HCT116 (cell line): ENCODE measurements around the gene RAVER1. TPM values are rescaled to one million over a fixed set of nuclear protein-coding genes. Genes with fewer than 3 reads are reported as not detected.

ENCODE experiments used
- ATAC-seq: fragments of 200-7000 bp; cut with Tn5 transposase; 2 replicates; pipeline ENCODE4 v1.9.1; 2020; ENCODE audit warnings: mild to moderate bottlenecking, moderate library complexity
- BruUV-seq: library from RNA; stranded (reverse); fragments of 400-500 nt; replicated peaks from 2 replicates; lab custom pipeline; 2021; lab: Mats Ljungman, UMichigan
- CTCF ChIA-PET: fragments of 300-600 bp; sonication (Branson Sonifier 250); formaldehyde crosslinking; loops from one replicate; lab custom pipeline; 2021; ENCODE audit warnings: antibody characterized with exemption; lab: Charles Lee
- POLR2A ChIA-PET: fragments of 300-600, 350-600 bp; sonication (Branson Sonifier 250); formaldehyde crosslinking; loops from one replicate; lab custom pipeline; 2021; ENCODE audit warnings: antibody characterized with exemption; lab: Charles Lee
- RAD21 ChIA-PET, 2 experiments: fragments of 300-600 bp; sonication (Branson Sonifier 250); formaldehyde crosslinking; loops; one replicate each; lab custom pipeline; 2023; ENCODE audit warnings: low total read pairs in 2 of 2; ENCODE audit not compliant: uncharacterized antibody in 2 of 2, unreplicated experiment in 2 of 2, low non-redundant PET in 1 of 2; lab: Charles Lee
- DNase-seq: peaks from one replicate; pipeline ENCODE4 v3.0.0-alpha.2; 2010; ENCODE audit warnings: low read depth, low spot score
- H2AFZ ChIP-seq: fragments of 200-600 bp; shearing (Covaris generic), sonication (generic); 2 replicates; pipeline ENCODE4 v1.6.1; 2017; ENCODE audit warnings: low read depth, mixed run types, mixed read lengths, antibody characterized with exemption, low read length; ENCODE audit not compliant: poor library complexity, severe bottlenecking
- H3K27ac ChIP-seq: 2 replicates; pipeline ENCODE4 v1.5.1; 2012; ENCODE audit warnings: low read depth, low read length
- H3K27me3 ChIP-seq: fragments of 200-600 bp; sonication (generic); 2 replicates; pipeline ENCODE4 v1.6.1; 2016; ENCODE audit warnings: mixed run types, low read length, mixed read lengths; ENCODE audit not compliant: insufficient read depth
- H3K36me3 ChIP-seq, 2 experiments: fragments of 200-500 bp in 1 of 2; fragments of 200-600 bp in 1 of 2; sonication (Bioruptor generic) in 1 of 2; sonication (generic) in 1 of 2; 2 replicates each; pipeline versions ENCODE4 v1.5.1 to v1.6.1; 2014 to 2016; ENCODE audit warnings: low read length in 2 of 2, inconsistent platforms in 1 of 2, mixed read lengths in 1 of 2, mixed run types in 1 of 2; ENCODE audit not compliant: insufficient read depth in 2 of 2, control insufficient read depth in 1 of 2
- H3K4me1 ChIP-seq, 2 experiments: fragments of 200-600 bp in 1 of 2; sonication (generic) in 1 of 2; 2 replicates each; pipeline versions ENCODE4 v1.5.1 to v1.6.1; 2012 to 2017; ENCODE audit warnings: low read length in 2 of 2, inconsistent platforms in 1 of 2, mild to moderate bottlenecking in 1 of 2, mixed read lengths in 1 of 2, mixed run types in 1 of 2, moderate library complexity in 1 of 2; ENCODE audit not compliant: insufficient read depth in 2 of 2, control insufficient read depth in 1 of 2
- H3K4me2 ChIP-seq: fragments of 200-600 bp; sonication (generic); 2 replicates; pipeline ENCODE4 v1.6.1; 2017; ENCODE audit warnings: mixed run types, low read length, mixed read lengths
- H3K4me3 ChIP-seq, 2 experiments: fragments of 200-600 bp in 1 of 2; sonication (generic) in 1 of 2; replicated peaks in 1 of 2; 2 replicates each; pipeline ENCODE4 v1.5.1; 2011 to 2016; ENCODE audit warnings: low read length in 2 of 2, control low read depth in 1 of 2, low read depth in 1 of 2, mild to moderate bottlenecking in 1 of 2, mixed read lengths in 1 of 2, mixed run types in 1 of 2
- H3K79me2 ChIP-seq: fragments of 200-600 bp; sonication (generic); 2 replicates; pipeline ENCODE4 v1.6.1; 2017; ENCODE audit warnings: mild to moderate bottlenecking, mixed run types, low read length, moderate library complexity, mixed read lengths; ENCODE audit not compliant: insufficient read depth
- H3K9ac ChIP-seq: fragments of 200-600 bp; sonication (generic); 2 replicates; pipeline ENCODE4 v1.6.1; 2016; ENCODE audit warnings: low read length, mixed read lengths
- H3K9me2 ChIP-seq: fragments of 200-600 bp; sonication (generic), shearing (Covaris generic); 2 replicates; pipeline ENCODE4 v1.6.1; 2017; ENCODE audit warnings: mixed run types, mild to moderate bottlenecking, moderate library complexity; ENCODE audit not compliant: insufficient read depth
- H3K9me3 ChIP-seq, 2 experiments: fragments of 200-500 bp in 1 of 2; fragments of 200-600 bp in 1 of 2; sonication (Bioruptor generic) in 1 of 2; sonication (generic) in 1 of 2; 2 replicates each; pipeline ENCODE4 v1.6.1; 2014 to 2017; ENCODE audit warnings: low read length in 2 of 2, mixed read lengths in 2 of 2, inconsistent platforms in 1 of 2, low read depth in 1 of 2, mild to moderate bottlenecking in 1 of 2, mixed run types in 1 of 2, moderate library complexity in 1 of 2; ENCODE audit not compliant: control insufficient read depth in 1 of 2, insufficient read depth in 1 of 2
- H4K20me1 ChIP-seq: fragments of 200-600 bp; sonication (generic), shearing (Covaris generic); 2 replicates; pipeline ENCODE4 v1.6.1; 2017; ENCODE audit warnings: mixed run types, mild to moderate bottlenecking, moderate library complexity; ENCODE audit not compliant: insufficient read depth
- CBX3 ChIP-seq: IDR thresholded peaks from 2 replicates; pipeline ENCODE4 v1.6.1; 2012; ENCODE audit warnings: low read depth
- CTCF ChIP-seq, 3 experiments: fragments of 200-600 bp in 1 of 3; sonication (generic) in 1 of 3; IDR thresholded peaks in 2 of 3; conservative IDR thresholded peaks in 1 of 3; 2 replicates each; pipeline ENCODE4 v1.5.1; 2012 to 2017; ENCODE audit warnings: low read depth in 2 of 3, low read length in 2 of 3, antibody characterized with exemption in 1 of 3, borderline replicate concordance in 1 of 3, control low read depth in 1 of 3, mild to moderate bottlenecking in 1 of 3, mixed read lengths in 1 of 3, mixed run types in 1 of 3, moderate library complexity in 1 of 3; ENCODE audit not compliant: insufficient read depth in 1 of 3
- EGR1 ChIP-seq: IDR thresholded peaks from 2 replicates; pipeline ENCODE4 v1.6.1; 2012; ENCODE audit warnings: low read depth
- ELF1 ChIP-seq: IDR thresholded peaks from 2 replicates; pipeline ENCODE4 v1.6.1; 2012; ENCODE audit warnings: low read depth, borderline replicate concordance
- EZH2 ChIP-seq: fragments of 200-600 bp; sonication (generic); IDR thresholded peaks from 2 replicates; pipeline ENCODE4 v1.6.1; 2017; ENCODE audit warnings: antibody characterized with exemption, mixed run types
- EZH2phosphoT487 ChIP-seq: fragments of 200-600 bp; IDR thresholded peaks from 2 replicates; pipeline ENCODE4 v1.6.1; 2018; ENCODE audit warnings: antibody characterized with exemption, borderline replicate concordance
- FOSL1 ChIP-seq: IDR thresholded peaks from 2 replicates; pipeline ENCODE4 v1.6.1; 2012; ENCODE audit warnings: low read depth
- JUND ChIP-seq: IDR thresholded peaks from 2 replicates; pipeline ENCODE4 v1.6.1; 2012
- POLR2A ChIP-seq: IDR thresholded peaks from 2 replicates; pipeline ENCODE4 v1.7.0; 2011; ENCODE audit warnings: borderline replicate concordance; ENCODE audit not compliant: insufficient read depth, insufficient read length; ENCODE audit errors: extremely low read depth
- POLR2AphosphoS5 ChIP-seq: IDR thresholded peaks from 2 replicates; pipeline ENCODE4 v1.6.1; 2011; ENCODE audit warnings: mild to moderate bottlenecking, low read depth, low read length, moderate library complexity
- RAD21 ChIP-seq: IDR thresholded peaks from 2 replicates; pipeline ENCODE4 v1.6.1; 2012; ENCODE audit warnings: low read depth, mild to moderate bottlenecking
- SP1 ChIP-seq: IDR thresholded peaks from 2 replicates; pipeline ENCODE4 v1.6.1; 2012; ENCODE audit warnings: low read depth
- SRF ChIP-seq: IDR thresholded peaks from 2 replicates; pipeline ENCODE4 v1.6.1; 2012; ENCODE audit warnings: low read depth
- ZBTB33 ChIP-seq: IDR thresholded peaks from 2 replicates; pipeline ENCODE4 v1.6.1; 2011; ENCODE audit warnings: mild to moderate bottlenecking, low read length, moderate library complexity; ENCODE audit not compliant: insufficient replicate concordance; ENCODE audit errors: extremely low read depth
- ZFX ChIP-seq: fragments of 450-650 bp; IDR thresholded peaks from 2 replicates; pipeline ENCODE4 v1.6.1; 2017
- ZNF274 ChIP-seq: fragments of 200-500 bp; sonication (Bioruptor generic); IDR thresholded peaks from 2 replicates; pipeline ENCODE4 v1.6.1; 2014; ENCODE audit warnings: mild to moderate bottlenecking, low read depth, low read length, inconsistent platforms
- intact Hi-C: fragments of 100-400 bp; cut with micrococcal nuclease; formaldehyde crosslinking; loops from 2 replicates; pipeline ENCODE4 v1.10.0; 2022
- total RNA-seq: library from RNA; stranded (reverse); gene quantifications from one replicate; pipeline ENCODE4 v1.2.1, GENCODE V29; 2021; ENCODE audit not compliant: unreplicated experiment
- TF ChIP-seq, protein P1 (sequence below): IDR thresholded peaks from 2 replicates; pipeline ENCODE4 v1.6.1; 2012
- TF ChIP-seq, protein P2 (sequence below): IDR thresholded peaks from 2 replicates; pipeline ENCODE4 v1.6.1; 2012

RAVER1 gene
- total RNA-seq, 1 experiment from 2014 or later = 71.0 TPM

DNA sequence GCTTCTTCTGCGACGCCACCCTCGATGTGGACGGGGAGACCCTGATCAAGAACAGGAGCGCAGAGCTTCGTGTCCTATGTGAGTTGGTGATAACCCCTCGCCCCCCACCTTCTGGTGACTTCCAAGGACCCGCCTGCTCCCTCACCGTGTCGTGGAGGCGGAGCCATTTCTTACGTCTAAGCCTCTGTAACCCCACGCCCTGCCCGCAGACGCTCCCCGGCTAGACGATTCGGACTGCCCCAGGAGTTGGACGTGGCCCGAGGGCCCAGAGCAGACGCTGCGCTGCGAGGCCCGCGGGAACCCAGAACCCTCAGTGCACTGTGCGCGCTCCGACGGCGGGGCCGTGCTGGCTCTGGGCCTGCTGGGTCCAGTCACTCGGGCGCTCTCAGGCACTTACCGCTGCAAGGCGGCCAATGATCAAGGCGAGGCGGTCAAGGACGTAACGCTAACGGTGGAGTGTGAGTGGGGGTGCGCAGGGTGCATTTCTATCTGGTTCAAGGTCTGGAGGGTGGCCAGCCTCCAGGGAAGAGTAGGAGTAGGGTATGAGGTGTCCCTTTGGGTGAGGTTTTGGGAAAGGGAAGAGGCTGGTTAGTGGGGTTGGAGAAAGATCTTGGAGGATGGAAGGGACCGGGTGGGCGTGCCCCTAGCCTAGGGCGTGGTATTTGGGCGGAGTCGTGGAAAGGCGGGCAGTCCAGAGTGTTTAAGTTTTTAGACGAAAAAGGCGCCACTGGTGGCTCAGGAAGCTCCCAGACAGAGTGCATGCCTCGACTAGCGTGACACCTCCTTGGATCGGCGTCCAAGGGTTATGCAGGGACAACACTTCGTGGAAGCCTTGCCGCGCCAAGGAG, 40.3 kb downstream of the RAVER1 start:
- H3K27ac ChIP-seq = peak overlapping the region; percentile 48; the same call in 1 of the 2 replicates
- peak overlapping the region in 1 of 2 experiments; percentile 91; a peak in 1 of 4 replicates for H3K4me3 ChIP-seq
- POLR2A ChIA-PET = no interaction called here

More for the DNA sequence above, 40.3 kb downstream of the RAVER1 start:
- no TSS peak for BruUV-seq
- ChIA-PET CTCF (no interaction called here), RAD21 (no interaction called here)
- no peaks in the 10 kb centered on the region for H3K9me3 ChIP-seq
- H4K20me1 ChIP-seq = no peaks in the 10 kb centered on the region
- no peaks in the 10 kb centered on the region for H3K9me2 ChIP-seq
- peaks cover 16% of the 10 kb centered on the region; the same call in 1 of the 2 replicates for H3K79me2 ChIP-seq
- intact Hi-C loops = no loop called here
- no peaks in the 10 kb centered on the region for H3K27me3 ChIP-seq
- no peak for DNase-seq
- H3K9ac ChIP-seq = no peak overlapping the region
- peaks cover 2 to 23% of the 10 kb centered on the region in 2 experiments; a peak in 2 of 4 replicates for H3K36me3 ChIP-seq
- H3K4me2 ChIP-seq = peak overlapping the region; percentile 100
- ATAC-seq = no peak
- no peak overlapping the region for H2AFZ ChIP-seq
- peaks cover 13 to 48% of the 10 kb centered on the region in 2 experiments for H3K4me1 ChIP-seq
- TF ChIP-seq EZH2phosphoT487 (no peak), EZH2 (no peak), JUND (no peak), POLR2A (no peak), SRF (no peak), RAD21 (no peak), CTCF (IDR thresholded peaks at IDR 0.05 in 2 of 3, conservative IDR thresholded peaks at IDR 0.05 in 1 of 3; ENCODE audit: borderline replicate concordance in 1 of 3, insufficient read depth in 1 of 3, low read depth in 2 of 3, low read length in 2 of 3) (no peak), ZNF274 (no peak), POLR2AphosphoS5 (no peak), ZBTB33 (no peak), EGR1 (no peak), CBX3 (no peak), FOSL1 (no peak), ELF1 (no peak), SP1 (no peak), ZFX (no peak)
- TF ChIP-seq, protein P1, sequence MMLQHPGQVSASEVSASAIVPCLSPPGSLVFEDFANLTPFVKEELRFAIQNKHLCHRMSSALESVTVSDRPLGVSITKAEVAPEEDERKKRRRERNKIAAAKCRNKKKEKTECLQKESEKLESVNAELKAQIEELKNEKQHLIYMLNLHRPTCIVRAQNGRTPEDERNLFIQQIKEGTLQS = no peak
- TF ChIP-seq, protein P2, sequence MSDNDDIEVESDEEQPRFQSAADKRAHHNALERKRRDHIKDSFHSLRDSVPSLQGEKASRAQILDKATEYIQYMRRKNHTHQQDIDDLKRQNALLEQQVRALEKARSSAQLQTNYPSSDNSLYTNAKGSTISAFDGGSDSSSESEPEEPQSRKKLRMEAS = no peak
